Measurements from ENCODE around the gene POMGNT1.

Gene POMGNT1

GRCh38 chr1:46175243-46175642 lies 23.0 kb downstream of the POMGNT1 start:
- DNase-seq (ENCODE audit: low read depth, low spot score) = no peak
- in situ Hi-C loops (cut with HindIII; ENCODE audit: low sequenced_read_pairs) = no loop called here
- no peak overlapping the region for H3K4me3 ChIP-seq (ENCODE audit: low read depth, low read length)
- TF ChIP-seq CTCF (IDR thresholded peaks at IDR 0.05; ENCODE audit: low read depth, low read length) = no peak

GRCh38 chr1:46174448-46175231 lies 23.6 kb downstream of the POMGNT1 start, which contains the start of gene TSPAN1:
TSS of gene TSPAN1 (plus strand) at chr1:46175087. CDS start at chr1:46181108, 6,021 bp downstream.
- H3K4me3 ChIP-seq (ENCODE audit: low read depth, low read length) = no peak within 1 kb of the TSS
- DNase-seq (ENCODE audit: low read depth, low spot score) = no peak
- TF ChIP-seq CTCF (IDR thresholded peaks at IDR 0.05; ENCODE audit: low read depth, low read length) = no peak
- in situ Hi-C loops (cut with HindIII; ENCODE audit: low sequenced_read_pairs) = no loop called here

GRCh38 chr1:46173361-46173856 lies 24.8 kb downstream of the POMGNT1 start:
- H3K4me3 ChIP-seq (ENCODE audit: low read depth, low read length) = no peak overlapping the region
- in situ Hi-C loops (cut with HindIII; ENCODE audit: low sequenced_read_pairs) = no loop called here
- peak; percentile 15 for DNase-seq (ENCODE audit: low read depth, low spot score)
- TF ChIP-seq CTCF (IDR thresholded peaks at IDR 0.05; ENCODE audit: low read depth, low read length) = no peak

- H3K4me3 ChIP-seq (ENCODE audit: low read depth, low read length) = no peak overlapping the region
- no peak for DNase-seq (ENCODE audit: low read depth, low spot score)
- in situ Hi-C loops (cut with HindIII; ENCODE audit: low sequenced_read_pairs) = no loop called here
- no peak for TF ChIP-seq CTCF (IDR thresholded peaks at IDR 0.05; ENCODE audit: low read depth, low read length)
Observed at GRCh38 chr1:46172321-46172720, 25.9 kb downstream of the POMGNT1 start.

- in situ Hi-C loops (cut with HindIII; ENCODE audit: low sequenced_read_pairs) = no loop called here
- TF ChIP-seq CTCF (IDR thresholded peaks at IDR 0.05; ENCODE audit: low read depth, low read length) = no peak
- no peak for DNase-seq (ENCODE audit: low read depth, low spot score)
- H3K4me3 ChIP-seq (ENCODE audit: low read depth, low read length) = no peak overlapping the region
Observed at GRCh38 chr1:46171871-46172270, 26.4 kb downstream of the POMGNT1 start.

- in situ Hi-C loops (cut with HindIII; ENCODE audit: low sequenced_read_pairs) = no loop called here
- no peak overlapping the region for H3K4me3 ChIP-seq (ENCODE audit: low read depth, low read length)
- no peak for TF ChIP-seq CTCF (IDR thresholded peaks at IDR 0.05; ENCODE audit: low read depth, low read length)
- no peak for DNase-seq (ENCODE audit: low read depth, low spot score)
Observed at GRCh38 chr1:46171351-46171750, 26.9 kb downstream of the POMGNT1 start.
